HG02970 (cell line): ENCODE results near the gene VARS1.
"Not testable (repeated sequence)": the region's sequence is repeated elsewhere in the genome, so short reads cannot be mapped to it uniquely, and the experiment has no call there.

Experiments used
- ATAC-seq: cut with Tn5 transposase; IDR thresholded peaks from one replicate; pipeline ENCODE4 v1.9.1; 2021; ENCODE audit warnings: mild to moderate bottlenecking, moderate library complexity, moderate number of reproducible peaks; ENCODE audit not compliant: unreplicated experiment, low FRiP score

Gene VARS1

DNA sequence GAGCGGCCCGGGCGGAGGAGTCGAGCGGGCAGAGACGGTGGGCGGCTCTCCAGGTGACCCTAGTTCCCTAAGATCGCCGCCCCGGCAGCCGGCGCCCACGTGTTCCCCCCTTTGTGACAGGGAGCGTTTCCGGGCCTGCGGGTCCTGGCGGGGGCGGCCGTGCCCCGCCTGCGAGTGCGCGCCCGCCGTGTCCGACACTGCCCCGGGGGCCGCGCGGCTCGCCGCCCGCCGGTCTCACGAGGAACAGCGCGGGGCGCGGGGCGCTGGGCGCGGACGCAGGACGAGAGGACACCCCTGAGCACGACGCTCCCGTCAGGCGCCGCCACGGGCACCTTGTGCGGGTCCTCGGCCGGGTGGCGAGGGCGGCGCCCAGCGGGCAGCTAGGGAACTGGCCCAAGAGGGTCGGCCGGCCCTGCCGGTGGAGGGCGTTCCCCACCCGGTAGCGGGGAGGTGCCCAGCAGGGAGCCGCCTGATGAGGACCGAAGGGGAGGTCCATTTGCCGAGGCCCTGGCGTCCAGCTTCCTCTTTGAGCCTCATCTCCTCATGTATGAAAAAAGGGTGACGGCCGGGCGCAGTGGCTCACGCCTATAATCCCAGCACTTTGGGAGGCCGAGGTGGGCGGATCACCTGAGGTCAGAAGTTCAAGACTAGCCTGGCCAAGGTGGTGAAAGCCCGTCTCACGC, at the start of gene VARS1:
TSS of gene VARS1 (minus strand) at position 137 of the 683 bp plus-strand sequence. CDS start 535 bp downstream, outside the sequence.
- ATAC-seq: peak; percentile 77

DNA sequence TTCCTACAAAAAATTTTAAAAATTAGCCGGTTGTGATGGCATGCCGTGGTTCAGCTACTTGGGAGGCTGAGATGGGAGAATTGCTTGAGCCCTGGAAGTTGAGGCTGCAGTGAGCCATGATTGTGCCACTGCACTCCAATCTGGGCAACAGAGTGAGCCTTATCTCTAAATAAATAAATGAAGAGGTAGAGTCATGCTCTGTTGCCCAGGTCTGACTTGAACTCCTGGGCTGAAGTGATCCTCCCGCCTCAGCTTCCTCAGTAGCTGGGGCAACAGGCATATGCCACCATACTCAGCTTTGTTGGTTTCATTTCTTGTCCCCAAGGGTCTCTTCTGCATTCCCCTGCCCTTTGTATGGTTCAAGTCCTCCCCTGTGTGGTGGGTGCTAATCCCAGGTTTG, 49.0 kb upstream of the VARS1 start:
- ATAC-seq: no peak

DNA sequence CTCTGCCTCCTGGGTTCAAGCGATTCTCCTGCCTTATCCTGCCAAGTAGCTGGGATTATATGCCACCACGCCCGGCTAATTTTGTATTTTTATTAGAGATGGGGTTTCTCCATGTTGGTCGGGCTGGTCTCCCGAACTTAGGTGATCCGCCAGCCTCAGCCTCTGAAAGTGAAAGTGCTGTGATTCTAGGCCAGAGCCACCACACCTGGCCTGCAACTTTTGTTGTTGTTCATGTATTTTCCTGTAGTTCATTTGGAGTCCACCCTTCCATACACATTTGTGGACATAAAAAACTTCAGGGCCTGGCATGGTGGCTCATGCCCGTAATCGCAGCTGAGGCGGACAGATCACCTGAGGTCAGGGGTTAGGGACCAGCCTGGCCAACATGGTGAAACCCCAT, 46.5 kb upstream of the VARS1 start:
- ATAC-seq: no peak

DNA sequence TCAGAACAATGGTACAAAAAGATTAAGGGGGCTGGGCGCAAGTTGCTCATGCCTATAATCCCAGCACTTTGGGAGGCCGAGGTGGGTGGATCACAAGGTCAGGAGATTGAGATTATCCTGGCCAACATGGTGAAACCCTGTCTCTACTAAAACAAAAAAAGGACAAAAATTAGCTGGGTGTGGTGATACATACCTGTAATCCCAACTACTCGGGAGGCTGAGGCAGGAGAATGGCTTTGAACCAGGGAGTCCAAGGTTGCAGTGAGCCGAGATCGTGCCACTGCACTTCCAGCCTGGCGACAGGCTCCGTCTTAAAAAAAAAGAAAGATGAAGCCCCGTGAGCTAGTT, 44.2 kb upstream of the VARS1 start:
- ATAC-seq: not testable (repeated sequence)

DNA sequence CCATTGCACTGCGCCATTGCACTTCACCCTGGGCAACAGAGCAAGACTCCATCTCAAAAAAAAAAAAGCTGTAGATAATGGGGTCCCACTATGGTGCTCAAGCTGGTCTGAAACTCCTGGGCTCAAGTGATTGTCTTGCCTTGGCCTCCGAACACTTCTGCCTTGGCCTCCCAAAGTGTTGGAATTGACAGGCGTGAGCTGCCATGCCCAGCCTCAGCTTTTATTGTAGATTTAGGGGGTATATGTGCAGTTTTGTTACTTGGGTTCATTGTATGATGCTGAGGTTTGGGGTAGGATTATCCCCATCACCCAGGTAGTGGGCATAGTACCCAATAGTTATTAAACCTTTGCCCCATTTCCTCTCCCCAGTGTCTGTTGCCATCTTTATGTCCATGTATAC, 43.4 kb upstream of the VARS1 start:
- no peak for ATAC-seq

DNA sequence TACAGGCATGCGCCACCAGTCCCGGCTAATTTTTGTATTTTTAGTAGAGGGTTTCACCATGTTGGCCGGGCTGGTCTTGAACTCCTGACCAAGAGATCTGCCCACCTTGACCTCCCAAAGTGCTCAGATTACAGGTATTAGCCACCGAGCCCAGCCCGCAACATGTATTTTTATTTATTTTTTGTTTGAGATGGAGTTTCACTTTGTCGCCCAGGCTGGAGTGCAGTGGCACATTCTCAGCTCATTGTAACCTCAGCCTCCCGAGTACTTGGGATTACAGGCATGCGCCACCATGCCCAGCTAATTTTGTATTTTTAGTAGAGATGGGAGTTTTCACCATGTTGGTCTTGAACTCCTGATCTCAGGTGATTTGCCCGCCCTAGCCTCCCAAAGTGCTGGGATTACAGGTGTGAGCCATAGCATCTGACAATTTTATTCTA, 42.6 kb upstream of the VARS1 start:
- not testable (repeated sequence) for ATAC-seq

DNA sequence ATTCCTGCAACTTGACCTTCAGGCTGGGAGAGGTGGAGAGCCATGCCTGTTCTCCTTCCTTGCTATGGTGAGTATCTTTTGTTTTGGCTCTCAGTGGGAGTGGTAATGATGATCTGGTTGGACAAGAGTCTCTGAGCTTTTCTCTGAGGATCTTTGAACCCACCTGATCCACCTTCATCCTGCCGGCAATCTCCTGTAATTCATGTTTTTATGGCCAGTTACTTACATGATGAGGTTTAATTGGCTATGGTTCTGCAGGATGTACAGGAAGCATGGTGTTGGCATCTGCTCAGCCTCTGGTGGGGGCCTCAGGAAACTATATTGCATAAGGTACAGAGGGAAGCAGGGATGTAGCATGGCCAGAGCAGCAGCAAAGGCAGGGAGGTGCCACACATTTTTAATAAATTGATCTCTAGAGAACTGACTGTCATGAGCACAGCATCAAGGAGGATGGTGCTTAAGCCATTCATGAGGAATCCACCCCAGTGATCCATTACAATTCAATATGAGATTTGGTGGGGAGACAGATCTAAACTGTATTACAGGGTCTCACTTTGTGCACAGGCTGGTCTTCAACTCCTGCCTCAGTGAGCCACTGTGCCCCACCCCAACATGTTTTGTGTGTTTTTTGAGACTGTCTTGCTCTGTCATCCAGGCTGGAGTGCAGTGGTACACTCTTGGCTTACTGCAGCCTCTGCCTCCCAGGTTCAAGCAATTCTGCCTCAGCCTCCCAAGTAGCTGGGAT, 42.0 kb upstream of the VARS1 start:
- no peak for ATAC-seq

DNA sequence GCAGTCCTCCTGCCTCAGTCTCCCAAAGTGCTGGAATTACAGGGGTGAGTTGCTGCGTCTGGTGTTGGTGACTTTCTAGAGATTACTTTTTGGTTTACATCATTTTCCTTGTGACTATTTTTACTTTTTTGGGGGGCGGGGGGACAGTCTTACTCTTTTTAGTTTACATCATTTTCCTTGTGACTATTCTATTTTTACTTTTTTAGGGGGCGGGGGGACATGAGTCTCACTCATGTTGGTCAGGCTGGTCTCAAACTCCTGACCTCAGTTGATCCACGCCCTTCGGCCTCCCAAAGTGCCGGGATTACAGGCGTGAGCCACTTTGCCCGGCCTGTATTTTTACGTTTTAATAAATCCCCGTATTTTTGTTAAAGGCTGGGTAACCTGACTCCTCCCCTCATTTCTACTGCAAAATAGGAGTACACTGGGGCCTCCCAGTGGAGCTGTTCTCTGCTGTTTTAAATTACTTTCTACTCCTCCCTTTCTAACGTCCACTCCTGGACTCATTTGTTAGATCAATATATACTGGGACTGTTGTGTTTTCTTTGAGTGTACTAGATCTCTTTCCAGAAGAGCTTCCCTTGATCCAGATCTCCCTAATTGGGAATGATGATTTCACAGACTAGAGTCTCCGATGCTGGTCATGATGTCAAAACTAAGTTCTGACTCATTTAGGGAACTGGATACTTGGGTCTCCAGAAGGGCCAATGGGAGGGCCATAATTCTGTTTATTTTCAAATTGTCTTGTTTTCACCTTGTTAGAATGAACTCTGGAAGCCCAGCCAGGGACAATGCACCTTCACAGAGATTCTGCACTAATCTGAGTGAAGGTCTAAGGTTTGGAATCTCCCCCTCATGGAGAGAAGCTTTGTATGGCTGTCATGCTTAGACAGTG, 41.2 kb upstream of the VARS1 start:
- no peak for ATAC-seq

DNA sequence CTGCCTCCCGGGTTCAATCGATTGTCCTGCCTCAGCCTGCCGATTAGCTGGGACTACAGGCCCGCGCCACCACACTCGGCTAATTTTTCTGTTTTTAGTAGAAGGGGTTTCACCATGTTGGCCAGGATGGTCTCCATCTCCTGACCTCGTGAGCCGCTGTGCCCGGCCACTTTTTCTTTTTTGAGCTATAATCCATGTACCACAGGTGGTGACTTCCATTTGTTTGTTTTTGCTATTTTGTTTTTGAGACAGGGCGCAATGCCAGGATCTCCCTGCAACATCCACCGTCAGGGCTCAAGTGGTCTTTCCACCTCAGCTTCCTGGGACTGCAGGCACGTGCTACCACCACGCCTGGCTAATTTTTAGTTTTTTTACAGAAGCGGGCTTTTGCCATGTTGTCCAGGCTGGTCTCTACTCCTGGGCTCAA, 40.5 kb upstream of the VARS1 start:
- ATAC-seq: no peak

DNA sequence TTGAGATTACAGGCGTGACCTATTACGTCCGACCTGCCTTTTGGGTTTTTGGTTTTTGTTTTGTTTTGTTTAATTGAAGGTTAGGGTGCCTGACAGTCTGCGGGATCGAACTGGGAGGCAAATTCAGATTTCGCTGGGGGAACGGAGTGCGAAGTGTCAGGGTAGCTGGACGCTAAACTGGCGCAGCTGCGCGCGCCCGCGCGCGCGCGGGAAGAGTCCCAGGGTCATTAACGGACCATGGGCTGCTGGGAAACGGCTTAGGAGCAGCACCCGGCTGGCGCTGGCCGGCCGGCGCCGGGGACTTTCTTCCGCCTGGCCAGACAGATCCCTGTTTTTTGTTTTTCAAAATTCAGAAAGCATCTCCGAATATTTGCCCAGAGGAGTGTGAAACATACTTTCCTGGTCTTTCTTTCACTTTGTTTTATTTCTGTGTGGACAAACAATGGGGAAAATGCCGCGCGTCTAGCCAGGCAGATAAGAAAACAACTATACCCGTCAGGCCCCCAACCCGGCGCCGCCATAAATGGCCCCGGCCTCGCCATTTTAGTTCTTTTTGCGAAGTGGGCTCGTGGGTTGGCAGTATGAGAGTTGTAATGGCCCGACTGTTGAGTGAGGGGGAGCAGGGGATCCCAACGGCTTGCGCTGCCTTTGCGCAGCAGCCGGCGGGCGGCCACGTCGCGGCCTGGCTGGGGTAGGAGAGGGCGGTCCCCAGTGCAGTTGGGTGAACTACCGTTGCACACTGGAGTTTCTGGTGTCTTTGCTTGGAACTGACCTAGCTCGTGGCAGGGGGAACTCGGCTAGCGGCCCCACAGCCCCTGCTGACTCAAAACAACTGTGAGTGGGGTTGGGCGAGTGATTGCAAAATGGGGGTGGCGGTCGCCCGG, 39.1 kb upstream of the VARS1 start:
- ATAC-seq: peak; percentile 34

DNA sequence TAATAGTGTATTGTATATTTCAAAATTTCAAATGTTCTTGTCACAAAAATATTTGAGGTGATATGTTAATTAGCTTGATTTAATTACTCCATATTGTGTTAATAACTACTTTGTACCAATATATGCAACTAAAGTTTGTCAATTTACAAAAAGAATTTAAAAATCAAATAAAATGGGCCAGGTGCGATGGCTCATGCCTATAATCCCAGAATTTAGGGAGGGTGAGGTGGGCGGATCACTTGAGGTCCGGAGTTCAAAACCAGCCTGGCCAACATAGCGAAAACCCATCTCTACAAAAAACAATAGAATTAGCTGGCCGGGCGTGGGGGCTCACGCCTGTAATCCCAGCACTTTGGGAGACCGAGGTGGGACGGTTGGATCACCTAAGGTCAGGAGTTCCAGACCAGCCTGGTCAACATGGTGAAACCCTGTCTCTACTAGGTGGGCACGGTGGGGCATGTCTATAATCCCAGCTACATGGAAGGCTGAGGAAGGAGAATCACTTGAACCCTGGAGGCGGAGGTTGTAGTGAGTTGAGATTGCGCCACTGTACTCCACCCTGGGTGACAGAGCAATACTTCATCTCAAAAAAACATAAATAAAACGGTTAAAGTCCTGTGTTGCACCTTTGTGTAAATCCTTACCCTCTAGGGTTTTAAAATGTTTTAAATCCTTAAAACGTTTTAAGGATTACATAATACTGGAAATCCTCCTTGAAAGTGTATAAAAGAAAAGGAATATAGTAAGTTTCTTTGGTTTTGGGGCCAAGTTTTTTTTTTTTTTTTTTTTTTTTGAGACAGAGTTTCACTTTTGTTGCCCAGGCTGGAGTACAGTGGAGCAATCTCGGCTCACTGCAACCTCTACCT, 36.0 kb upstream of the VARS1 start:
- no peak for ATAC-seq

DNA sequence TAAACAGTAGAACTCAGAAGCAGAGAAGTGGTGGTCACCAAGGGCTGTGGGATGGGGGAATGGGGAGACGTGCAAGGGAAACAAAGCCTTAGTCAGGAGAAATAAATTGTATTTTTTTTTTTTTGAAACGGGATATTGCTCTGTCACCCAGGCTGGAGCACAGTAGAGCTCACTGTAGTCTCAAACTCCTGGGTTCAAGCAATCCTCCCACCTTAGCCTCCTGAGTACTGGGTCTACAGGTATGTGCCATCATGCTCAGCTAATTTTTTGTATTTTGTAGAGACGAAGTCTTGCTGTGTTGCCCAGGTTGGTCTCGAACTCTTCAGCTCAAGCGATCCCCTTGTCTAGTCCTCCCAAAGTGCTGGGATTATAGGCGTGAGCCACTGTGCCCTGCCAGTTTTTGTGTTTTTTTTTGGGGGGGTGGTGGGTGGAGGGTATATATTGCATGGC, 35.4 kb upstream of the VARS1 start:
- no peak for ATAC-seq

DNA sequence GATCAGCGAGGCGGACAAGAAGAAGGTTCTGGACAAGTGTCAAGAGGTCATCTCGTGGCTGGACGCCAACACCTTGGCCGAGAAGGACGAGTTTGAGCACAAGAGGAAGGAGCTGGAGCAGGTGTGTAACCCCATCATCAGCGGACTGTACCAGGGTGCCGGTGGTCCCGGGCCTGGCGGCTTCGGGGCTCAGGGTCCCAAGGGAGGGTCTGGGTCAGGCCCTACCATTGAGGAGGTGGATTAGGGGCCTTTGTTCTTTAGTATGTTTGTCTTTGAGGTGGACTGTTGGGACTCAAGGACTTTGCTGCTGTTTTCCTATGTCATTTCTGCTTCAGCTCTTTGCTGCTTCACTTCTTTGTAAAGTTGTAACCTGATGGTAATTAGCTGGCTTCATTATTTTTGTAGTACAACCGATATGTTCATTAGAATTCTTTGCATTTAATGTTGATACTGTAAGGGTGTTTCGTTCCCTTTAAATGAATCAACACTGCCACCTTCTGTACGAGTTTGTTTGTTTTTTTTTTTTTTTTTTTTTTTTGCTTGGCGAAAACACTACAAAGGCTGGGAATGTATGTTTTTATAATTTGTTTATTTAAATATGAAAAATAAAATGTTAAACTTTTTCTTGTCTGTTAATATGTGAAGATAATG, 34.2 kb upstream of the VARS1 start:
- ATAC-seq: no peak

DNA sequence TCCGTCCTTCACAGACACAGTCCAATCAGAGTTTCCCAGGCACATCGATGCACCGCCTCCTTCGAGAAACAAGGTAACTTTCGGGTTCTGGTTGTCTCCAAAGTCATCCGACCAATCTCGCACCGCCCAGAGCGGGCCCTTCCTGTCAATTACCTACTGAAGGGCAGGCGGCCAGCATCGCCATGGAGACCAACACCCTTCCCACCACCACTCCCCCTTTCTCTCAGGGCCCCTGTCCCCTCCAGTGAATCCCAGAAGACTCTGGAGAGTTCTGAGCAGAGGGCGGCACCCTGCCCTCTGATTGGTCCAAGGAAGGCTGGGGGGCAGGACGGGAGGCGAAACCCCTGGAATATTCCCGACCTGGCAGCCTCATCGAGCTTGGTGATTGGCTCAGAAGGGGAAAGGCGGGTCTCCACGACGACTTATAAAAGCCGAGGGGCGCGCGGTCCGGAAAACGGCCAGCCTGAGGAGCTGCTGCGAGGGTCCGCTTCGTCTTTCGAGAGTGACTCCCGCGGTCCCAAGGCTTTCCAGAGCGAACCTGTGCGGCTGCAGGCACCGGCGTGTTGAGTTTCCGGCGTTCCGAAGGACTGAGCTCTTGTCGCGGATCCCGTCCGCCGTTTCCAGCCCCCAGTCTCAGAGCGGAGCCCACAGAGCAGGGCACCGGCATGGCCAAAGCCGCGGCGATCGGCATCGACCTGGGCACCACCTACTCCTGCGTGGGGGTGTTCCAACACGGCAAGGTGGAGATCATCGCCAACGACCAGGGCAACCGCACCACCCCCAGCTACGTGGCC, 31.9 kb upstream of the VARS1 start, which contains the start of gene HSPA1B:
TSS of gene HSPA1B (plus strand) at position 453 of the 794 bp plus-strand sequence. CDS start at position 666, 213 bp downstream.
- ATAC-seq: peak; percentile 61

DNA sequence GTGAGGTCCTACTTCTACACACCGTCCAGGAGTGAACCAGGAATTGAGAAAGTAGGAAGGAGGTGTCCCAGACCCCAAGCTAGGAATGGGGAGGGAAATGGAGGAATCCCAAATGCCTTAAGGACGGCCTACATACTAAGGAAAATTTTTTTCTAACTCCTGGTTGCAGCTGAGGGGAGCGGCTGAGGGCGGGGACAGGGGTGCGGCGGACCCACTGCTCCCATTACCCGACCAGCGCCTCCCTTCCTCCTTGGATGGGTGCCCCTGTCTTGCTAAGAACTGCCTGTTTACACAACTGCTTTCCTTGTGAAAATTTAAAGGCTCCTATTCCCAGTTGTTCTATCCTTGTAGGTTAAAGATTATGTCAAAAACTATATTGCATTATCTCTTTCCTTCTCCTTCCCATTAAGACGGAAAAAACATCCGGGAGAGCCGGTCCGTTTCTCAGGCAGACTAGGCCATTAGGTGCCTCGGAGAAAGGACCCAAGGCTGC, 31.3 kb upstream of the VARS1 start:
- ATAC-seq: peak; percentile 4

DNA sequence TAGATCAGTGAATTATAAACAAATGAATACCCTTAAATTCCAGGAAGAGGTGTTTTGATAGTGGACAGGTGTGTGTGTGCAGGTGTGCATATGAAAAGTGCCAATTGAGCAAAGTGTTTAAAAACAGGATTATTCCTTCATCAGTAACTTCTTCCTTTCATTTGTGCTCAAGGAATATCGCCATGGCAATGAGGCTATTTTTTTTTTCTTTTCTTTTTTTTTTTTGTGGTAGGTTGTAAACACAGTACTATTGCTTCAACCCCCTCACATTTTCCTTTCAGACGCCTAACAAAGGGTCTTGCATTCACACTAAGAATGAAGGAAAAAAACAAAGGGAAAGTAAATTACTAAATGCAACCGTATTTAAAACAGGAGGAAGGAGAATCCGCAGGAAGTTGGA, 30.0 kb upstream of the VARS1 start:
- ATAC-seq: no peak

DNA sequence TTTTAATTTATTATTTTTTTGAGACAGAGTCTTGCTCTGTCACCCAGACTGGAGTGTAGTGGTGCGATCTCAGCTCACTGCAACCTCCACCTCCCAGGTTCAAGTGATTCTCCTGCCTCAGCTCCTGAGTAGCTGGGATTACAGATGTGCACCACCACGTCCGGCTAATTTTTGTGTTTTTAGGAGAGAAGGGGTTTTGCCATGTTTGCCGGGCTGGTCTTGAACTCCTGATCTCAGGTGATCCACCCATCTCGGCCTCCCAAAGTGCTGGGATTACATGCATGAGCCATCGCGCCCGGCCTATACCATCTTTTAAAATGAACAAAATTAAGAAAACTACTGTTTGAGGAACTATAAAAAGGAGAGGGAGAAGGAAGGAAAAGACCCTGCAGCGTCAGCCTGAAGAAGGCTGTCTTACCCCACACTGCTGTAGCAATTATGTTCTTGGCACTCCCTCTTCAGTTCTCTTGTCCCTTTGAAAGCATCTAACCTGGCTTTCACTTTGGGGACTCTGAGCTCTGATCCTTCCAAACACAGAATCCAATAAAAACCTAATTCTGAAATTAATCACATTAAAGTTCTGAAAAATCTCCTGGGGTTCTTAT, 28.1 kb upstream of the VARS1 start:
- ATAC-seq: not testable (repeated sequence)
